ENCODE measurements around the gene TMEM141. TPM values are rescaled to one million over a fixed set of nuclear protein-coding genes. Genes with fewer than 3 reads are reported as not detected.
"Not testable (repeated sequence)": the region's sequence is repeated elsewhere in the genome, so short reads cannot be mapped to it uniquely, and the experiment has no call there.

Gene TMEM141
- total and polyA plus RNA-seq, 2 of the 8 experiments (the other 6 are each of a cell fraction or from before 2014, with no cell fraction given), result 51.1 to 137 TPM

GRCh38 chr9:136765745-136766409 lies 25.3 kb upstream of the TMEM141 start:
- H4K20me1 ChIP-seq (replicated peaks in 1 of 2; ENCODE audit: control insufficient read depth in 1 of 2, insufficient read depth in 2 of 2, low read length in 2 of 2); H2AK5ac ChIP-seq (ENCODE audit: low read depth, low read length); H2BK20ac ChIP-seq (ENCODE audit: low read length); H3K4ac ChIP-seq (replicated peaks; ENCODE audit: insufficient read length, low read depth, low read length); H2BK120ac ChIP-seq (replicated peaks; ENCODE audit: low read depth, low read length); H3K36me3 ChIP-seq (ENCODE audit: control insufficient read depth in 2 of 4, insufficient read depth in 4 of 4, low read length in 3 of 4); H3K18ac ChIP-seq (ENCODE audit: extremely low read depth, low read length); H3K4me3 ChIP-seq (ENCODE audit: extremely low read depth in 1 of 4, insufficient read depth in 2 of 4, low read depth in 3 of 4, low read length in 4 of 4); H4K5ac ChIP-seq (ENCODE audit: insufficient read length, low read depth, low read length); H3K79me2 ChIP-seq (ENCODE audit: control insufficient read depth in 1 of 2, insufficient read depth in 2 of 2, low read length in 2 of 2); H3K79me1 ChIP-seq (ENCODE audit: low read depth, low read length); H4K91ac ChIP-seq (replicated peaks; ENCODE audit: insufficient read length, low read length); H3K4me2 ChIP-seq (ENCODE audit: insufficient read depth in 1 of 2, low read depth in 2 of 2, low read length in 2 of 2); DNase-seq (ENCODE audit: low read depth in 1 of 2, low spot score in 2 of 2); H4K8ac ChIP-seq (ENCODE audit: extremely low read depth, insufficient read depth, low read length); H3K56ac ChIP-seq (replicated peaks; ENCODE audit: insufficient read length, low read depth, low read length); H2AFZ ChIP-seq (ENCODE audit: low read length); H3K9ac ChIP-seq (replicated peaks in 1 of 4; ENCODE audit: extremely low read depth in 1 of 4, low read depth in 3 of 4, low read length in 3 of 4); H3K9me3 ChIP-seq (ENCODE audit: insufficient read depth in 2 of 2, low read depth in 1 of 2, low read length in 1 of 2); H2BK5ac ChIP-seq (ENCODE audit: low read depth, low read length); H3K23ac ChIP-seq (ENCODE audit: insufficient read length); H3K27me3 ChIP-seq (replicated peaks in 1 of 4; ENCODE audit: control insufficient read depth in 3 of 4, extremely low read depth in 1 of 4, insufficient read depth in 3 of 4, low read length in 3 of 4); H3K27ac ChIP-seq (ENCODE audit: low read depth, low read length); H2BK12ac ChIP-seq (ENCODE audit: low read depth, low read length); H3K23me2 ChIP-seq (ENCODE audit: low read depth, low read length); FAIRE-seq; POLR2A ChIA-PET (ENCODE audit: partially characterized antibody); H2BK15ac ChIP-seq (ENCODE audit: low read length); H3K14ac ChIP-seq (ENCODE audit: insufficient read length): not testable (repeated sequence)
- 87% methylated on average over 14 of the region's 14 CpGs; no CpG with 5 or more reads in 1 of the 2 experiments for WGBS, 2 experiments (ENCODE audit: extremely low coverage in 1 of 2, insufficient coverage in 1 of 2, insufficient read length in 1 of 2, insufficient replicate concordance in 2 of 2, low coverage in 1 of 2, low lambda C conversion rate in 2 of 2, missing lambda C conversion rate in 1 of 2)
- peaks cover 0 to 13% (median 6%) of the 10 kb centered on the region in 4 experiments; a peak in 4 of 7 replicates for H3K4me1 ChIP-seq (replicated peaks in 1 of 4; ENCODE audit: control insufficient read depth in 3 of 4, insufficient read depth in 4 of 4, low read length in 3 of 4)
- CTCF ChIA-PET (ENCODE audit: partially characterized antibody), result interaction anchor here (0.9 to 9.6 kb wide), 11 partner anchors 7 to 208 kb away, joined by 3 to 88 read pairs (median 5); partner anchors contain the start of genes AJM1, CCDC183, LCN10 and LCN8

All from H1 (cell line).